Effector memory CD4-positive, alpha-beta T cell (primary cell): ENCODE results near the gene RSPH9.

Source experiments
- DNase-seq, 3 donors: peaks; one replicate each; pipeline ENCODE4 v3.0.0-alpha.2; 2020
- H3K27ac ChIP-seq: 2 replicates; pipeline ENCODE4 v1.7.0; 2013; ENCODE audit warnings: mild to moderate bottlenecking, low read length, moderate library complexity; ENCODE audit not compliant: insufficient read depth, poor library complexity, severe bottlenecking
- H3K27me3 ChIP-seq: replicated peaks from 2 replicates; pipeline ENCODE4 v1.7.0; 2013; ENCODE audit warnings: mild to moderate bottlenecking, low read length; ENCODE audit not compliant: insufficient read depth, control insufficient read depth, poor library complexity, severe bottlenecking
- H3K36me3 ChIP-seq: 2 replicates; pipeline ENCODE4 v1.7.0; 2013; ENCODE audit warnings: mild to moderate bottlenecking, low read length, moderate library complexity; ENCODE audit not compliant: control insufficient read depth, insufficient read depth
- H3K4me1 ChIP-seq: 2 replicates; pipeline ENCODE4 v1.7.0; 2013; ENCODE audit warnings: low read length, mild to moderate bottlenecking; ENCODE audit not compliant: control insufficient read depth, insufficient read depth, poor library complexity, severe bottlenecking
- H3K4me3 ChIP-seq: 2 replicates; pipeline ENCODE4 v1.7.0; 2013; ENCODE audit warnings: low read length, low read depth, mild to moderate bottlenecking; ENCODE audit not compliant: insufficient read depth, poor library complexity, severe bottlenecking
- H3K9me3 ChIP-seq: 2 replicates; pipeline ENCODE4 v1.7.0; 2013; ENCODE audit warnings: mild to moderate bottlenecking, low read length, moderate library complexity; ENCODE audit not compliant: control insufficient read depth

RSPH9 gene

DNA sequence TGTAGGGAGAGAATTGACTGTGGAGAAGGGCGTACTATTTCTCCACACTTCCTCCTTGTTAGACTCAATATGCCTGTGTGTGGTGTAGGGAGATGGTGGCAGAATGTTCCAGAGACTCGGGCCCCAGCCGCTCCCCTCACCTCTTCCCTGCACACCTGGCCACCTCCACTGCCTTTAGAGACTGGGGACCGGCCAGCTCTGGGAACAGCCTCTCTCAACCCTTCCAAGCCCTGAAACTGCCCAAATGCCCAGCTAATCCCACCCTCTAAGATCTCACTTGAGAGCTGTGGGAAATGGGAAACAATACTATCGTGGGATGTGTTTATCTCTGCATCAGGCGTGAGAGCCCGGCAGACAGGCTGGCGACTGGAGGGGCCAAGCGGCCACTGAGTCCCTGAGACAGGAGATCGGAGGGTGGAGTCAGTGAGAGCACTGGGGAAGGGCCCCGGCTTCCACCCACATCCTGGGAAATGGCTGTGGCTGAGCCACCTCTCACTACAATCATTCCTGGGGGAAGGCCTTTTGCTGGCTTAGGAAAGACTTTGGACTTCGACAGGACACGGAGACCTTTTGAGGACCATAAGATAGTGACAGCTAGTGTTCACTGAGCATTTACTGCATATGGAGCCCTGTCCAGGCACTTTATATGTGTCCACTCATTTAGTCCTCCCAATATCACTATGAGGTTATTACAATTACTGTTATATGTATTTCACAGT, 73.7 kb downstream of the RSPH9 start:
- H3K27me3 ChIP-seq, result no peaks in the 10 kb centered on the region
- no peak for DNase-seq
- no peaks in the 10 kb centered on the region for H3K36me3 ChIP-seq
- H3K27ac ChIP-seq, result no peak overlapping the region
- H3K9me3 ChIP-seq, result no peaks in the 10 kb centered on the region
- no peaks in the 10 kb centered on the region for H3K4me1 ChIP-seq
- H3K4me3 ChIP-seq, result no peak overlapping the region

DNA sequence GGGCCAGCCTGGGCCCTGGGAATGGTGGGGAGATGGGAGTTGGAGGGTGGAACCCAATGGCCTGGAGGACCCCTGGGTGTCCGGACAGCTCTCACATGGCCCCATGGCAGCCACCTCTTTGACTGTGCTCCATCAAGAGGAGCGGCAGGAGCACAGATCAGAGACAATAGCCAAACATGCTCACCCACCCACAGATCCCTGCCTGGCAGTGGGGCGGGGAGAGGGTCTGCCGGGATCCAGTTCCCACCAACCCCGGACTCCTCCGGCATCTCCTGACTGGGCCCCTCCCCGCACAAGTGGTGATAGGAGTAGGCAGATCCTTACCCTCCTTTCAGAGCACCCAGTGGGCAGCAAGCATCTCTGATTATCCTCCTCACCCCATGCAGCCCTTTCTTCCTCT, 74.7 kb downstream of the RSPH9 start:
- Histone ChIP-seq H3K4me1 (peaks cover 7% of the 10 kb centered on the region), H3K27me3 (no peaks in the 10 kb centered on the region), H3K27ac (no peak overlapping the region), H3K9me3 (no peaks in the 10 kb centered on the region), H3K4me3 (no peak overlapping the region), H3K36me3 (no peaks in the 10 kb centered on the region)
- no peak for DNase-seq

GRCh38 chr6:43720999-43721398, 76.2 kb downstream of the RSPH9 start:
- Histone ChIP-seq H3K4me3 (no peak overlapping the region), H3K4me1 (peaks cover 17% of the 10 kb centered on the region), H3K36me3 (no peaks in the 10 kb centered on the region), H3K9me3 (no peaks in the 10 kb centered on the region), H3K27ac (no peak overlapping the region), H3K27me3 (no peaks in the 10 kb centered on the region)
- DNase-seq, result no peak
